ENCODE results near the gene REXO1.
"Not testable (repeated sequence)": the region's sequence is repeated elsewhere in the genome, so short reads cannot be mapped to it uniquely, and the experiment has no call there.

Gene REXO1

DNA sequence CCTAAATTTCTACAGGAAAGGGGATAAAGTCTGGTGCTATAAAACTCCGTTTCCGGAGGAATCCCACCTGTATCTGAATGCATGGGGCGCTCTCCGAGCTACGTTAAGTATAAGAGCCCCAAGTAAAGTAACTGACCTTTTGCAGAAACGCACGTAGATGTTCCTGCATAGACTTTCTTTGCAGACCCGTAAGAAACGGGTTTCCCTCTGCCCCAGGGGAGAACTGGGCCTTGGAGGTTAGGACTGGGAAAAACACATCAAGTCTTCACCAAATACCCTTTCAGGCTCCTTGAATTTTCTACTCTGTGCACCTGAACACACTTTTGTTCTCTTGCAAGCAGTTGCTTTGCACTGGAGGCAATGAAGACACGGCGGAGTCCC is 27.0 kb upstream of the REXO1 start:
- not testable (repeated sequence) for H3K36me3 ChIP-seq (ENCODE audit: insufficient read depth, low read length); H3K27me3 ChIP-seq (ENCODE audit: insufficient read depth, low read length); H3K27ac ChIP-seq (ENCODE audit: low read depth, low read length); H3K9me3 ChIP-seq (ENCODE audit: insufficient read depth, low read depth, low read length)
- peak overlapping the region; percentile 91 for H3K9ac ChIP-seq (ENCODE audit: low read depth, low read length)
- 2% methylated on average over 11 of the region's 11 CpGs for WGBS
- H3K4me3 ChIP-seq (ENCODE audit: low read length), result peak overlapping the region; percentile 93
- peaks cover 13% of the 10 kb centered on the region for H3K4me1 ChIP-seq (ENCODE audit: insufficient read depth, low read length)

DNA sequence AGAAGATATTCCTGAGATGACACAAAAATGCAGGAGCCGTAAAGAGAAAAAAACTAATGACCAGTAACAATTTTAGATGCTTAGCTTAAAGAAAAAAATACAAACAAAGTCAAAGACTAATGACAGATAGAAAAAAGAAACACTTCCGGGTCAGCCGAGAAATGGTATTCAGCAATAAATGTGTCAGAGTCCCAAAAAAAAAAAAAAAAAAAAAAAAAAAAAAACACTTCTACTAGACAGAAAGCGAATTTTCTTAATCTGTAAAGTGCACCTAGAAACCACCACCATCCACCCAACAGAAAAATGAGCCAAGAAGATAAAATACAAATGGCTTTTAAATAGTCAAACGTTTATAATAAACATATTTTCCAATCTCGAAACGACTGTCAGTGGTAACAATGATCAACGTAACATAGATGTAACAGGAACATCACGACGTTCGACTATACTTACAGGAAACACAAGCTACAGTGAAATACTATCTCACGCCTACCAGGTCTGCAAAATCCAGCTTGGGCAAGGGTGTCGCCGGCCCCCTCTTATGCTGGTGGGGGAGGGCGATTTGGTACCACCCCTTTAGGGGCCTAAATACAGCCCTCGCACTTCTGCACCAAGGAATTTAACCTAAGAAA is 26.4 kb upstream of the REXO1 start:
- Histone ChIP-seq H3K27ac (ENCODE audit: low read depth, low read length) (no peak overlapping the region), H3K4me3 (ENCODE audit: low read length) (peak overlapping the region; percentile 93), H3K9ac (ENCODE audit: low read depth, low read length) (peak overlapping the region; percentile 91; the same call in 1 of the 2 replicates), H3K36me3 (ENCODE audit: insufficient read depth, low read length) (peaks cover 6% of the 10 kb centered on the region; the same call in 1 of the 2 replicates), H3K9me3 (ENCODE audit: insufficient read depth, low read depth, low read length) (no peaks in the 10 kb centered on the region), H3K27me3 (ENCODE audit: insufficient read depth, low read length) (no peaks in the 10 kb centered on the region), H3K4me1 (ENCODE audit: insufficient read depth, low read length) (peaks cover 13% of the 10 kb centered on the region)
- WGBS, result 35% methylated on average over 12 of the region's 16 CpGs

DNA sequence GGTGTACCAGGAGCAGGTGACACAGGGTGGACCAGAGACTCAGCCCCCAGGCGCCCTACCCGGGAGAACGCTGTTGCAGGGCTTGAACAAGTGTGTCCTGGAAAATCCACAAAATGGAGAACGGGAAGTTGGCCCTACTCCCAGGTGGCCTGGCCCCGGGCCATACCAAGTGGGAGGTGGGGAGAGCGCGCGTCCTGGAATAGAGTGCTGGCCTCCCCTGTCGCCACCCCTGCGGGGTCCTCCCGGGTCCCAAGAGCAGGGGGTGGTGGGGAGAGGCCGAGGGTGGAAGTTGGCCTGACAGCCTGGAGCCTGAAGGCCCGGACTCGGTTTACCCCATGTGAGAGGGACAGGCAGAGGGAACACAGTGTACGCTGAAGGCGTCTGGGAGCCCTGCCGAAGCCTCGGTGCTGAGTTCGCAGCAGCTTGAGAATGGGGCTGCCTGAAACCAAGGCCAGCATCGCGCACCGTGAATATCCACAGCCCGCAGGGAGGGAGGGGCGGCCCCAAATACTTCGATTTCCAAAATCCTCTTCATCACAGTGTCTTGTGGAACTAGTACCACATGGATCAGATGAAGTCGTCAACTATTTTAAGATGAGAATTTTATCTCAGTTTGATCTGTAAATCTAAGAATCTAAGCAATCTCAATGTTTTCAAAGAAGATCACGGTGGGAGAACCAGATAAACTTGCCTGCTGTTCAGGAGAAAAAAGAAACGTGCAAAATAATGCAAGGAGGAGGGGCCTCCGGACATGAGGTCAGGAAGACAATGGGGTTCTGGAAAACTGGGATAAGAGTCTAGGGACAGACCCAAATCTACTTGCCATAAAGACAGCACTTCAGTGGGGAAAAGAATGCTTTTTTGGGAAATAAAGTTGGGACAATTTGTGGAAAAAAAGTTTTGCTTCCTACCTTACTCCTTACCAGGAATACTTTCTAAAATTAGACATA is 25.5 kb upstream of the REXO1 start:
- no peak overlapping the region for H3K27ac ChIP-seq (ENCODE audit: low read depth, low read length)
- WGBS, result 92% methylated on average over 29 of the region's 29 CpGs
- H3K4me3 ChIP-seq (ENCODE audit: low read length), result peak overlapping the region; percentile 93

DNA sequence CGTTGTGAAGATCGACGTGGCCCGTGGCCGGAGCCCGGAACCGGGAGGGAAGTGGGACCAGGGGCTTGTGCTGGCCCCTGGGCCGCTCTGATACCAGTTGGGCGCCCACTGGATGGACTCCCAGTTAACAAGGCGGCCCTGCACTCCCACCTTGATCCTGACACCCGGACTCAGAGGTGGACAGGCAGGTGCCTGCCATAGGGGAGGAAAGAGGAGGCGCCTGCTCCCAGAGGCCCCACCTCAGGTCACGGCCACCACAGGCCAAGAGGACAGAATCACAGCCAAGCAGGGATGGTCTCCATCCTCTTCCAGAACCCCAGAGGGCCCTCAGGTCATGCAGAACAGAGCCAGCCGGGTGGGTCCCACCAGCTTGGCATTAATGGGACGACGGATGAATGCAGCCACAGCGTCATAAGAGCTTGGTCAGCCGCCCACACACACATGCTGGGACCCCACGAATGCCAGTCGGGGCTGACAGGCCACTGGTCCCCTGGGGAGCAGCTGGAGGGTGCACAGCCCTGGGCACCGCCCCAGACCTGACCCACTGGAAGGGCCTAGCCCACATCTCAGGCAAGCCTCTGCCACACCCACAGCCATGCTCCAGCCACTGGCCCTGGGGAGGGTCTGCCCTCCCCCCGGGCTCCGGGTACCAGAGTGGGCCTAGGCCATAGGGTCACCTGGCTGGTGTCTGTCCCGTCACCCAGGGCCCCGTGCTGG is 24.7 kb upstream of the REXO1 start:
- H3K9ac ChIP-seq (ENCODE audit: low read depth, low read length), result no peak overlapping the region
- no peaks in the 10 kb centered on the region for H3K9me3 ChIP-seq (ENCODE audit: insufficient read depth, low read depth, low read length)
- WGBS, result 93% methylated on average over 25 of the region's 25 CpGs
- H3K4me1 ChIP-seq (ENCODE audit: insufficient read depth, low read length), result peaks cover 13% of the 10 kb centered on the region
- H3K27me3 ChIP-seq (ENCODE audit: insufficient read depth, low read length), result no peaks in the 10 kb centered on the region
- H3K4me3 ChIP-seq (ENCODE audit: low read length), result no peak overlapping the region
- peaks cover 6% of the 10 kb centered on the region; the same call in 1 of the 2 replicates for H3K36me3 ChIP-seq (ENCODE audit: insufficient read depth, low read length)
- H3K27ac ChIP-seq (ENCODE audit: low read depth, low read length), result no peak overlapping the region

More for the DNA sequence above, 25.5 kb upstream of the REXO1 start:
- Histone ChIP-seq H3K4me1 (ENCODE audit: insufficient read depth, low read length) (peaks cover 13% of the 10 kb centered on the region), H3K9me3 (ENCODE audit: insufficient read depth, low read depth, low read length) (no peaks in the 10 kb centered on the region), H3K27me3 (ENCODE audit: insufficient read depth, low read length) (no peaks in the 10 kb centered on the region), H3K36me3 (ENCODE audit: insufficient read depth, low read length) (peaks cover 6% of the 10 kb centered on the region; the same call in 1 of the 2 replicates), H3K9ac (ENCODE audit: low read depth, low read length) (peak overlapping the region; percentile 40; the same call in 1 of the 2 replicates)

DNA sequence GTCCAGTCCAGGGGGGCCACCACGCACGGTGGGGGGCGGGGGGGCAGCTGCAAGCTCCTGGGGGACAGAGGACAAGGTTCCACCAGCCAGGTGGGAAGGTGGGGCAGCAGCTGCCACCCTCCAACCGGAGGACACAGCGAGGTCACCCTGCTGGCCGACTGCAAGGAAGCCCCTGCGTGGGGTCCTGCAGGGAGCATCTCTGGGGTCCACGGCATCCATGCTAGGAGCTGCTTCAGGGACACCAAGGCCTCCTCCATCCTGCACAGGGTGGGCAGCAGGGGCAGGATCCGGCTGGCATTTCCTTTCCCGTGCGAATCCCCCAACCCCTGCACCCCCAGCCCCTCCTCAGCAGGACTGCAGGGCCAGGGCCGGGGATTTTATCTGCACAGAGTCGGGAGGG is 23.3 kb upstream of the REXO1 start:
- Histone ChIP-seq H3K36me3 (ENCODE audit: insufficient read depth, low read length) (peaks cover 6% of the 10 kb centered on the region; the same call in 1 of the 2 replicates), H3K4me1 (ENCODE audit: insufficient read depth, low read length) (peaks cover 13% of the 10 kb centered on the region), H3K9me3 (ENCODE audit: insufficient read depth, low read depth, low read length) (no peaks in the 10 kb centered on the region), H3K27ac (ENCODE audit: low read depth, low read length) (no peak overlapping the region), H3K4me3 (ENCODE audit: low read length) (no peak overlapping the region), H3K27me3 (ENCODE audit: insufficient read depth, low read length) (no peaks in the 10 kb centered on the region), H3K9ac (ENCODE audit: low read depth, low read length) (no peak overlapping the region)
- 96% methylated on average over 13 of the region's 13 CpGs for WGBS

DNA sequence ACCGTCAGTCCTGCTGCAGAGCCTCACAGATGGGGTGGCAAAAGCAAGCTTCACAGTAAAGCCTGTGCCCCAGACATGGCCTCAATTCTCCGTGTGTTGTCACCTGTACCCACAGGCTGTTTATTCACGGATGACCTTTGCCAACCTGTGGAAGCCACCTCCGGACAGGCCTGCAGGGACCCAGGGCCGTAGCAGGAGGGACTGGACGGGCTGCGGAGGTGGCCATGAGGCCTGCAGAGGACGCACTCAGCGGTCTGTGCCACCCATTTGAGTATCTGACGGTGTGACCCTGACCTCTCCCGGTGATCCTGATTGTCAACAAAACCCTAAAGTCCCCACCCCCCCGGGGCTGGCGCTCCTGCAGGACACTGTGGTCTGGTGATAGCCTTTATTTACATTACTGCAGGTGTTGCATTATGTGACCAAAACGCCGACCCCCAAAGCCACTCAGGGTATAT is 22.9 kb upstream of the REXO1 start:
- peaks cover 13% of the 10 kb centered on the region for H3K4me1 ChIP-seq (ENCODE audit: insufficient read depth, low read length)
- H3K27ac ChIP-seq (ENCODE audit: low read depth, low read length), result no peak overlapping the region
- WGBS, result 92% methylated on average over 15 of the region's 15 CpGs
- no peak overlapping the region for H3K4me3 ChIP-seq (ENCODE audit: low read length)
- H3K9ac ChIP-seq (ENCODE audit: low read depth, low read length), result no peak overlapping the region
- H3K36me3 ChIP-seq (ENCODE audit: insufficient read depth, low read length), result peaks cover 6% of the 10 kb centered on the region; the same call in 1 of the 2 replicates
- H3K9me3 ChIP-seq (ENCODE audit: insufficient read depth, low read depth, low read length), result no peaks in the 10 kb centered on the region
- no peaks in the 10 kb centered on the region for H3K27me3 ChIP-seq (ENCODE audit: insufficient read depth, low read length)

DNA sequence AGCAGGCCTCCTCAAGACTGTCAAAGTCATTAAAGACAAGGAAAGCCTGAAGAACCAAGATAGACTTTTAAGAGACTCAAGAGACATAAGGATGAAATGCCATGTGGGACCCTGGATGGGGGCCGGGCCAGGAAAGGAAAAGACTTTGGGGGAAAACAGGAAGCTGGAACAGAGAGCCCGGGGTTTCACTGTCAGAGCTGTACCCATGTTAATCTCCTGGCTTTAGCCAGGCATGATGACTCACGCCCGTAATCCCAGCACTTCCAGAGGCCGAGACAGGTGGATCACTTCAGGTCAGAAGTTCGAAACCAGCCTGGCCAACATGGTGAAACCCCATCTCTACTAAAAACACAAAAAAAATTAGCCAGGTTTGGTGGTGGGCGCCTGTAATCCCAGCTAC is 20.7 kb upstream of the REXO1 start:
- H3K36me3 ChIP-seq (ENCODE audit: insufficient read depth, low read length), result peaks cover 6% of the 10 kb centered on the region; the same call in 1 of the 2 replicates
- WGBS, result 91% methylated on average over 7 of the region's 7 CpGs
- peaks cover 4% of the 10 kb centered on the region; the same call in 1 of the 2 replicates for H3K4me1 ChIP-seq (ENCODE audit: insufficient read depth, low read length)
- H3K4me3 ChIP-seq (ENCODE audit: low read length), result no peak overlapping the region
- no peaks in the 10 kb centered on the region for H3K9me3 ChIP-seq (ENCODE audit: insufficient read depth, low read depth, low read length)
- H3K27ac ChIP-seq (ENCODE audit: low read depth, low read length), result no peak overlapping the region
- H3K9ac ChIP-seq (ENCODE audit: low read depth, low read length), result no peak overlapping the region
- no peaks in the 10 kb centered on the region for H3K27me3 ChIP-seq (ENCODE audit: insufficient read depth, low read length)

DNA sequence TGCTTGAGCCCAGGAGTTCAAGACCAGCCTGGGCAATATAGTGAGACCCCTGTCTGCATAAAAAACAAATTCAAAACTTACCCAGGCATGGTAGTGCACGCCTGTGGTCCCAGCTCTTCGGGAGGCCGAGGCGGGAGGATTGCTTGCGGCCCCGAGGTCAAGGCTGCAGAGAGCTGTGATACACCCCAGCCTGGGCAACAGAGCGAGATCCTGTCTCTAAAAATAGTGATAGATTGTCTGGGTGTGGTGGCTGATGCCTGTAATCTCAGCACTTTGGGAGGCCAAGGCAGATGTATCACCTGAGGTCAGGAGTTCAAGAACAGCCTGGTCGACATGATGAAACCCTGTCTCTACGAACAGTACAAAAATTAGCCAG is 19.1 kb upstream of the REXO1 start:
- no peaks in the 10 kb centered on the region for H3K9me3 ChIP-seq (ENCODE audit: insufficient read depth, low read depth, low read length)
- no peak overlapping the region for H3K4me3 ChIP-seq (ENCODE audit: low read length)
- no peak overlapping the region for H3K9ac ChIP-seq (ENCODE audit: low read depth, low read length)
- peaks cover 6% of the 10 kb centered on the region; the same call in 1 of the 2 replicates for H3K36me3 ChIP-seq (ENCODE audit: insufficient read depth, low read length)
- no peak overlapping the region for H3K27ac ChIP-seq (ENCODE audit: low read depth, low read length)
- WGBS, result 94% methylated on average over 9 of the region's 9 CpGs
- H3K4me1 ChIP-seq (ENCODE audit: insufficient read depth, low read length), result peaks cover 3% of the 10 kb centered on the region; the same call in 1 of the 2 replicates
- peaks cover 3% of the 10 kb centered on the region for H3K27me3 ChIP-seq (ENCODE audit: insufficient read depth, low read length)

DNA sequence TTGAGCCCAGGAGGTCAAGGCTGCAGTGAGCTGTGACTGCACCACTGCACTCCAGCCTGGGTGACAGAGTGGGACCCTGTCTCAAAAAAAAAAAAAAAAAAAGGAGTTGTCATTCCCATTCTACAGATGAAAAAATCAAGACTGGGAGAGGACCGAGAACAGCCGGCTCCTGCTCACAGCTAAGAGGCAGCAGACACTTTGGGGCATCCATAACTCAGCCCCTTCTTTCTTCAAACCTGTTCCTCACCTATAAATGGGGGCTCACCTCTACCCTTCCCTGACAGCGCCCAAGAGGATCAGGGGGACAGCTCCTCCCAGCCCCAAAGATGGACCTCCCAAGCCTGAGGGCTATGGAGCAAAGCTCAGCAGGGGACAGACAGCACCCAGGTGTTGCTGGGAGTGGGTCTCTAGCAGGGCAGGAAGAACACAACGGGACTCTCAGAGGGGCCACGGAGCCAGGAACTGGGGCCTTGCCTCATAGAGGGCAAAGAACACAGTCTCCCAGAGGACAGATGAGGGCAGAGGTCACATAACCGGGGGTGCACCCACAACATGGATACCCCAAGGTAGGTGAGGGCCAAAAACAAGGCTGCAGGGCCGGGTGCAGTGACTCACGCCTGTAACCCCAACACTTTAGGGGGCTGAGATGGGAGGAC is 18.5 kb upstream of the REXO1 start:
- H3K27ac ChIP-seq (ENCODE audit: low read depth, low read length), result no peak overlapping the region
- H3K9me3 ChIP-seq (ENCODE audit: insufficient read depth, low read depth, low read length), result no peaks in the 10 kb centered on the region
- peaks cover 8% of the 10 kb centered on the region for H3K27me3 ChIP-seq (ENCODE audit: insufficient read depth, low read length)
- no peak overlapping the region for H3K4me3 ChIP-seq (ENCODE audit: low read length)
- no peak overlapping the region for H3K9ac ChIP-seq (ENCODE audit: low read depth, low read length)
- peaks cover 3% of the 10 kb centered on the region; the same call in 1 of the 2 replicates for H3K4me1 ChIP-seq (ENCODE audit: insufficient read depth, low read length)
- H3K36me3 ChIP-seq (ENCODE audit: insufficient read depth, low read length), result peaks cover 6% of the 10 kb centered on the region; the same call in 1 of the 2 replicates
- WGBS, result 91% methylated on average over 8 of the region's 8 CpGs

DNA sequence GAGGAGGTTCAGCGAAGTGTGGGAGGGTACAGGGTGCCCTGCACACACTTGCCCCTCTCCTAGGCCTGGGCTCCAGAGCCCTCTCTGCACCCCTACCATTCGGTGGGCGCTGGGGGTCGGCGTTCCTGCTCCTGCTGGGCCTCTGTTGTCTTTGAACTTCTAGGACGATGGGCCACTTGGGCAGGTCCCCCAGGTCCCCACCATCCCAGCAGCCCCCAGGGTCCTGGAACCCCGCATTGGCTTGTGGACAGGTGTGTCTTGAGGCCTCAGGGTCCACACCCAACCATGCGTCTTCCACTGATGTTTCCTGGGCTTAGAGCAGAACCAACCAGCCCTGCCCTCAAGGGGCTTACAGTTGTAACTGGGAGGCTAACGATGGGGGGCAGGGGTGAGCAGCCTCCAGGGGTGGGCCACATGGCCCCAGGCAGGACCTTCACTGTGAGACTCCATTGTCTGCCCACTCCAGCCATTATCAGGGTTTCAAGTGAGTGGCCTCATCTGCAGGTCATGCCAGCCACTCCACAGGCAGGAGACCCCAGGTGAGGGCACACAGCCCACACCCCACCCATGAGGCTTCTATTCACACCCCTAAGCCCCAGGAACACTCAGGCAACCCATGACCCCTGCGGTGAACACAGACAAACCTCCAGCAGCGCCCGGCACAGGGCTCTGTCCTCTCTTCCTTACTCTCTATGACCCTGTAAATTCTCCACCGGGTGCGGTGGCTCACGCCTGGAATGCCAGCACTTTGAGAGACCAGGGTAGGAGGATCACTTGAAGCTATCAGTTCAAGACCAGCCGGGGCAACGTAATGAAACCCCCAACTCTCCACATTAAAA is 17.1 kb upstream of the REXO1 start:
- 87% methylated on average over 17 of the region's 17 CpGs for WGBS
- Histone ChIP-seq H3K9me3 (ENCODE audit: insufficient read depth, low read depth, low read length) (no peaks in the 10 kb centered on the region), H3K4me1 (ENCODE audit: insufficient read depth, low read length) (peaks cover 16% of the 10 kb centered on the region), H3K27me3 (ENCODE audit: insufficient read depth, low read length) (peaks cover 23% of the 10 kb centered on the region), H3K4me3 (ENCODE audit: low read length) (peak overlapping the region; percentile 76), H3K9ac (ENCODE audit: low read depth, low read length) (peak overlapping the region; percentile 97), H3K36me3 (ENCODE audit: insufficient read depth, low read length) (no peaks in the 10 kb centered on the region), H3K27ac (ENCODE audit: low read depth, low read length) (peak overlapping the region; percentile 99)
